K562 (cell line): Measurements from ENCODE around the gene CBL.

Experiments
- JUND ChIP-seq, 2 experiments: IDR thresholded peaks; 2 replicates in 1 of 2; 3 replicates in 1 of 2; pipeline ENCODE4 v1.6.1; 2011; ENCODE audit warnings: borderline replicate concordance in 2 of 2, low read depth in 2 of 2, low read length in 2 of 2, improper control_type of control experiment in 1 of 2, missing biosample characterization in 1 of 2, missing genetic modification characterization in 1 of 2, missing genetic modification reagents in 1 of 2
- ZNF274 ChIP-seq: IDR thresholded peaks from 2 replicates; pipeline ENCODE4 v1.6.1; 2011; ENCODE audit warnings: low read depth, mild to moderate bottlenecking, low read length, moderate library complexity, borderline replicate concordance

- TF ChIP-seq JUND (IDR thresholded peaks at IDR 0.05; ENCODE audit: borderline replicate concordance, low read depth, low read length) (no peak), JUND (tag; IDR thresholded peaks at IDR 0.05; ENCODE audit: borderline replicate concordance, low read depth, low read length) (no peak), ZNF274 (no peak)
Observed at GRCh38 chr11:119167933-119168332, 38.2 kb upstream of the CBL start.
